Epithelial cell of proximal tubule (primary cell): ENCODE measurements around the gene HBZ. TPM values are rescaled to one million over a fixed set of nuclear protein-coding genes. Genes with fewer than 3 reads are reported as not detected.
A peak's percentile ranks its signal among the peaks of the same experiment; 100 is the strongest.

Source experiments
- DNase-seq: peaks from one replicate; pipeline ENCODE4 v3.0.0-alpha.2; 2011; ENCODE audit warnings: low read depth
- H3K4me3 ChIP-seq: 2 replicates; pipeline ENCODE4 v1.5.1; 2011; ENCODE audit warnings: low read depth, mild to moderate bottlenecking, low read length
- total RNA-seq: library from RNA; depleted of rRNA; stranded (reverse); fragments of >200 nt; gene quantifications from 2 replicates; pipeline ENCODE4 v1.2.3, GENCODE V29; 2015
- TF ChIP-seq, protein P1 (sequence below): conservative IDR thresholded peaks from 2 replicates; pipeline ENCODE4 v1.5.1; 2012; ENCODE audit warnings: low read depth, mild to moderate bottlenecking, low read length

Gene HBZ
- total RNA-seq: not detected in 2 replicates

DNA sequence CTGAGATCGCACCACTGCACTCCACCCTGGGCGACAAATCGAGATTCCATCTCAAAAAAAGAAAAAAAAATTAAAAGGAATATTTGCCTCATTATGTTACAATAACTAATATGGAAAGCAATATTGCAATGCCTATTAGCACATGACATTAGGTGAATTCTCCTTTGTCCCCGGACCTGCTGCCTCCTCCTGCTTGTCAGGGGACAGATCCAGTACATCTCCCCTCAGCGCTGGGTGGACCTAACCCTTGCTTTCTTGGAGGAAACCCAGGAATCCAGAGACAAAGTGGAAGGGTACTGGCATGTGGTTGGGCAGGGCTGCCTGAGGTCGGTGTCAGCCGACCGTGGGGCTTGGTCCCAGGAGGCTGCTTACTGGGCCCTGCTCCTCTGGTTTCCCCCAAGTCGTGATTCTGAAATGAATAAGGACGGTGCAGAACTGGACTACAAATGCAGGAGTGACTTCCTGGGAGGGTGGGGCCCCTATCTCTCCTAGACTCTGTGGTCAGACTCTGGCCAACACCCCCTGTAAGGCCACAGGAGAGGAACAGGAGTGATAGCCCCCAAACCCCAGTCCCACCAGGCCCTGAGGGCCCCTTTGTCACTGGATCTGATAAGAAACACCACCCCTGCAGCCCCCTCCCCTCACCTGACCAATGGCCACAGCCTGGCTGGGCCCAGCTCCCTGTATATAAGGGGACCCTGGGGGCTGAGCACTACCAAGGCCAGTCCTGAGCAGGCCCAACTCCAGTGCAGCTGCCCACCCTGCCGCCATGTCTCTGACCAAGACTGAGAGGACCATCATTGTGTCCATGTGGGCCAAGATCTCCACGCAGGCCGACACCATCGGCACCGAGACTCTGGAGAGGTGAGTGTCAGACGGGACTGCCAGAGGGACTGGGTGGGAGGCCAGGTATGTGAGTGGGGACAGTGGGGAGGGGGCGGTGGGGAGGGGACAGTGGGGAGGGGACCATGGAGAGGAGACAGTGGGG, at the start of gene HBZ:
Gene HBZ (plus strand): TSS at position 504 of the 988 bp plus-strand sequence. CDS start 266 bp downstream, at position 770.
- no peak for DNase-seq
- H3K4me3 ChIP-seq: no peak within 1 kb of the TSS
- TF ChIP-seq, protein P1, sequence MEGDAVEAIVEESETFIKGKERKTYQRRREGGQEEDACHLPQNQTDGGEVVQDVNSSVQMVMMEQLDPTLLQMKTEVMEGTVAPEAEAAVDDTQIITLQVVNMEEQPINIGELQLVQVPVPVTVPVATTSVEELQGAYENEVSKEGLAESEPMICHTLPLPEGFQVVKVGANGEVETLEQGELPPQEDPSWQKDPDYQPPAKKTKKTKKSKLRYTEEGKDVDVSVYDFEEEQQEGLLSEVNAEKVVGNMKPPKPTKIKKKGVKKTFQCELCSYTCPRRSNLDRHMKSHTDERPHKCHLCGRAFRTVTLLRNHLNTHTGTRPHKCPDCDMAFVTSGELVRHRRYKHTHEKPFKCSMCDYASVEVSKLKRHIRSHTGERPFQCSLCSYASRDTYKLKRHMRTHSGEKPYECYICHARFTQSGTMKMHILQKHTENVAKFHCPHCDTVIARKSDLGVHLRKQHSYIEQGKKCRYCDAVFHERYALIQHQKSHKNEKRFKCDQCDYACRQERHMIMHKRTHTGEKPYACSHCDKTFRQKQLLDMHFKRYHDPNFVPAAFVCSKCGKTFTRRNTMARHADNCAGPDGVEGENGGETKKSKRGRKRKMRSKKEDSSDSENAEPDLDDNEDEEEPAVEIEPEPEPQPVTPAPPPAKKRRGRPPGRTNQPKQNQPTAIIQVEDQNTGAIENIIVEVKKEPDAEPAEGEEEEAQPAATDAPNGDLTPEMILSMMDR: no peak

DNA sequence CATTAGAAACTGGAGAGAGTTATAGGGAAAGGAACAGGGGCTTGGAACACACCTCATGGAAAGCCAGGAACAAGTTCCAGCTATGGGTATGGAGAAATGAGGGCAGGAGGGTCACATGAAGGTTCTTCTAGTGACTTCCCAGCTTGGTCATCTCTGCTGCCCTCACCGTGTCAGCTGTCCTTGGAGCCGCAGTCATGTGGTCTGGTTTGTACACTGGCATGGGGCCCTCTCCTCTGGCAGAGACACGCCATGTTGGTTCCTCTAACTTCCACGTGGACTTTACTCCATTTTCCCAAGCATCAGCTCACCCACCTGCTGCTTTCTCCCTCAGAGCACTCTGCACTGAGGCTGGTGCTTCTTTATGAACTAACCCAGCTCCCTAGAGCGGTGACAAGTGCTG, 48.1 kb upstream of the HBZ start:
- TF ChIP-seq, protein P1: no peak
- no peak overlapping the region for H3K4me3 ChIP-seq
- no peak for DNase-seq

DNA sequence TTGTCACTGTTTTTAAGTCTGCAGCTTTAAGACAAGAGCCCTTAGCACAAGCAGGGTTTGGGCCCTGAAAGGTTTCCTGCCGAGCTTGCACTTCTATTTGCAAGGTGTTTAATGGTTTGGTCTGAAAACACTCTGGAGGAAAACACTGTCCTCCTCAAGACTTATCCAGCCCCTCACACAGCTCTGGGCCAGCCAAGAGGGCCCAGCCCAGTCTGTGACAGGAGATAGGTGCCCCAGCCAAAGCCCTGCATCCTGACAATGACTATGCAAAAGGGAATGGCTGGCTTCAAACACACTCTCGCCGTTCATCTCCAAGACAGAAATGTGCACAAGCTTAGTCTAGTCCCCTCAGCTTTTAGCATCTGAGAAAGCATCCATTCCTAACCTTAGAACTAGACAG, 47.5 kb upstream of the HBZ start:
- DNase-seq: no peak
- H3K4me3 ChIP-seq: no peak overlapping the region
- TF ChIP-seq, protein P1: no peak

DNA sequence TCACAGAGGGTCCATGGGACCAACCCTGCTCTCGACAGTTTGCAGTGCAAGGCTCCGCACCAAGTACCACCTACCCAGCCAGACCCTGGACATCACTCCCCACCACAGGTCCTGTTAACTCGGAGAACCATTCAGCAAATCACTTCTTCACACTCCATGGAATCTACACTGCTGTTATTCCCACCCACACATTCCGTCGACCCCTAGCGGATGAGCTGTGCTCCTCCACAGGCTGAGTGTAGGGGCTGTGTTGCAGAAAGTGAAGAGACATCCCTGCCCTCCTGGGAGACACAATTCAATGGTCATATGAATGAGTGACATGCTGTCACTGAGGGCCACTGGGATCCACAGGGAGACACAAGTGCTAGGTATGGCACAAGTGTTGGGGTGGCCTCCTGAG, 46.9 kb upstream of the HBZ start:
- H3K4me3 ChIP-seq: no peak overlapping the region
- no peak for DNase-seq
- TF ChIP-seq, protein P1: no peak

DNA sequence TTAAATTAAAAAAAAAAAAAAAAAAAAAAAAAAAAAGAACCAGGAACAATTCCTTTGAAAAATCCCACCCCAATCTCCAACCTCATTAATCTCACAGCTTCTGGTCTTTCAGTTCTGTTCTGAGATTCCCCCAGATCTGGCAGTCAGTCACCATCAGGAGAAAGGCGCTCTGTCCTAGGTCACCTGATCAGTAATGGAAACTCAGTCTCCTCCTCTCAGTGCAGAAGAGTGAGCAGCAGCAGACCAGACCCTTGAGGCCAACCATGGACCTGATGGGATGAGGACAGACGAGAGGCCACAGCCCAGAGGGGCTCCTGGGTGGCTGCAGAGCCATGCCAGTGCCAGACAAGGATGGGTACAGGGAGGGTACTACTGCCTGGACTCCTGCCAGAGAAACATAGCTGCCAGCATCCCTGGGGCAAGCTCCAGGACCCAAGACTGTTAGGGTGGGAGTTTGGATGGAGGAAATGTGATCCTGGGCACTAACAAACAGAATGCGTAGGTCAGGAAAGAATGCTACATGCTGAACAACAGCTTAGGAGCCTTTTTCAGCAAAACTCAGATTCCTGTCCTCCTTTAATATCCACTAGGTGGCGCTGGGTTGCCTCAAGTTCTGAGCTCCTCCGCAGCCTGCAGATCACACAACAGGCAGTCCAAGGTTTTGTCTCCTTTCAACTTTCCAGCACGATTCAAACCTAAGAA, 45.7 kb upstream of the HBZ start:
- no peak overlapping the region for H3K4me3 ChIP-seq
- TF ChIP-seq, protein P1: peak; percentile 85
- DNase-seq: peak; percentile 19

DNA sequence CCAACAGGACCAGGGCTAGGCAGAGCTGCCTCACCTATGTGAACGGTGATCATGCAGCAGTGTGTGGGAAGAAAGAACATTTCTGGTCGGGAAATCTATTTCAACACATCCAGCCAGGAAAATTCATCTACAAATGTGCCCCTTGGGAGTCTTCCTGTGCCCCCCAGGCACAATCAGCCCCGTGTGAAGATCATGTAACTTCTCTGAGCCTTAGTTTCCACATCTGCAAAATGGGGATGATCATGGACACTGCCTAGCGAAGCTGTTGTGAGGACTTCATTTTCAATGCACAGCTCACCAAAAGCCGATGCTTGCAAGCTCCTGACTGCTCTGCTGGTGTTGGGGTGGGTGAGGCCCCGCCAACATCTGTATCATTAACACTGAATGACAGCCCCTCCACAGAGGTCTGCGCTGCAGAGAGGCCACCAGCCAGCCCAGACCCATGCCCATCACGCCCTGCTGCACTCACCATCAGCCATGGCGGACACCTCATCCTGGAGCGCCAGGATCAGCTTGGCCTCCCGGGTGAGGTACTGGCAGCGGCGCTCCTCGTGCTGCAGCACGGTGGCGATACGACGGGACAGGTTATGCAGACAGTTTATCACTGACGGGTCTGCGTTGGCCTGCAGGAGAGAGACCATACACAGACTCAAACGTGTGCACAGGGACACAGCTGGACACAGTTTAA, 40.1 kb upstream of the HBZ start:
- TF ChIP-seq, protein P1: no peak
- no peak for DNase-seq
- H3K4me3 ChIP-seq: no peak overlapping the region
